Measurements from ENCODE around the gene ATP11A. TPM values are rescaled to one million over a fixed set of nuclear protein-coding genes. Genes with fewer than 3 reads are reported as not detected.

ATP11A gene
- total RNA-seq, 1 donor from 2014 or later = 211 TPM

DNA sequence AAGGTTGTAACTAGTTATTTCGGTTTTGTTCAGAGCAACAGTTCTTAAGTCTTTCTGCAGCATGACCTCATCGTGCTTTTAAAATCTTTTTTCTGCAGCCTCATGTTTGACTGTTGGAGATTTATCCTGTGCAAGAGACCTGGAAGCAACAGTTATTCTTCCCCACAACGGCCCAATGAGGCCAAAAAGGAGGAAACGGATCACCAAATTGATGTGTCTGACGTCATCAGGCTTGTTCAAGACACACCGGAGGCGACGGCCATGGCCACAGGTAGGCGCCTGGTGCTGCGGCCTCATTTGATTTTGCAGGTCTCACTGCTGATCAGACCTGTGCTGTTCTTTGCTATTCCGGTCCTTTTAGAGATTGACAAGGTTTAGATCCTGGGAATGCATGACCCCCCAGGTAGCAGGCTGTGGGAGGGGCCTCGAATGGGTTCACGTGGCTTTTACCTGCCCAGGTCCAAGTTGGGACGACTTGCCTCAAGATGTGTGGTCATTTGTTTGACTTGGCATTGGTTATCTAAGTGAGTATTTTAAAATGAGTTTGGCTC is 212.3 kb downstream of the ATP11A start:
- peaks cover 3% of the 10 kb centered on the region for H3K9me3 Mint-ChIP-seq (ENCODE audit: unreplicated experiment)
- no peak overlapping the region for H3K4me3 Mint-ChIP-seq (ENCODE audit: unreplicated experiment)
- H3K27ac Mint-ChIP-seq (ENCODE audit: unreplicated experiment) = no peak overlapping the region
- peaks cover 32% of the 10 kb centered on the region for H3K36me3 Mint-ChIP-seq (ENCODE audit: low read depth, unreplicated experiment)
- TF ChIP-seq CTCF (IDR thresholded peaks at IDR 0.05; ENCODE audit: unreplicated experiment) = no peak
- H3K4me1 Mint-ChIP-seq (ENCODE audit: unreplicated experiment) = no peaks in the 10 kb centered on the region
- no peaks in the 10 kb centered on the region for H3K27me3 Mint-ChIP-seq (ENCODE audit: unreplicated experiment)
- DNase-seq (ENCODE audit: low spot score) = no peak

GRCh38 chr13:112902669-112903068 is 212.8 kb downstream of the ATP11A start:
- no peak overlapping the region for H3K4me3 Mint-ChIP-seq (ENCODE audit: unreplicated experiment)
- DNase-seq (ENCODE audit: low spot score) = no peak
- no peak for TF ChIP-seq CTCF (IDR thresholded peaks at IDR 0.05; ENCODE audit: unreplicated experiment)
- peaks cover 3% of the 10 kb centered on the region for H3K9me3 Mint-ChIP-seq (ENCODE audit: unreplicated experiment)
- H3K36me3 Mint-ChIP-seq (ENCODE audit: low read depth, unreplicated experiment) = peaks cover 37% of the 10 kb centered on the region
- H3K4me1 Mint-ChIP-seq (ENCODE audit: unreplicated experiment) = no peaks in the 10 kb centered on the region
- no peak overlapping the region for H3K27ac Mint-ChIP-seq (ENCODE audit: unreplicated experiment)
- peaks cover 3% of the 10 kb centered on the region for H3K27me3 Mint-ChIP-seq (ENCODE audit: unreplicated experiment)

- Mint-ChIP-seq H3K27ac (ENCODE audit: unreplicated experiment) (no peak overlapping the region), H3K4me3 (ENCODE audit: unreplicated experiment) (no peak overlapping the region), H3K4me1 (ENCODE audit: unreplicated experiment) (no peaks in the 10 kb centered on the region), H3K36me3 (ENCODE audit: low read depth, unreplicated experiment) (peaks cover 37% of the 10 kb centered on the region), H3K27me3 (ENCODE audit: unreplicated experiment) (peaks cover 3% of the 10 kb centered on the region), H3K9me3 (ENCODE audit: unreplicated experiment) (peaks cover 3% of the 10 kb centered on the region)
- no peak for TF ChIP-seq CTCF (IDR thresholded peaks at IDR 0.05; ENCODE audit: unreplicated experiment)
- no peak for DNase-seq (ENCODE audit: low spot score)
Observed at GRCh38 chr13:112903071-112903577, 213.3 kb downstream of the ATP11A start.

DNA sequence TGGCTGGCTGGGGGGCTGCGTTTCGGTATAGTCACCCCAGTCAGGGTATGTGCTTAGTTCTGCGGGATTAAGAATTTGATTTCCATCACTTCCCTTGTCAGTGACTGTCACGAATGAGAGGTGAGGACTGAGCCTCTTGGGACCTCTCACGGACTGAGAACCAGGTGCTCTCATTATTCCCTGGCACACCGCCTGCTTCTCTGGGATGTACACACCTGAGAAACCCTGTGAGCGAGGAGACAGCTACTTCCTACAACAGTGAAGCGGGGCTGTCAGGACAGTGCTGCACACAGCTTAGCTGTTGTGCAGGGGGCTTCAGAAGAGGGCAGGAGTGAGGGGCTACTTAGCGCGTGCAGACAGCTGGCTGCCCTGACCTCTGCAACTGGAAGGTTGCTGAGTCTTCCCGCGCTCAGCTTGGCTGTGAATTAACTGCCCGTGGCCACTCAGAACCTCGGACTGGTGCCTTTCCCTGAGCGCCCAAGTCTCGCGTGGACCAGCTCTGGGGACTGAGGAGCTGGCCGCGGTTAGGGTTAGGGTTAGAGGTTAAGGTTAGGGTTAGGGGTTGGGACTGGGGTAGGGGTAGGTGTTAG is 213.9 kb downstream of the ATP11A start:
- Mint-ChIP-seq H3K9me3 (ENCODE audit: unreplicated experiment) (peaks cover 3% of the 10 kb centered on the region), H3K36me3 (ENCODE audit: low read depth, unreplicated experiment) (peaks cover 37% of the 10 kb centered on the region), H3K27me3 (ENCODE audit: unreplicated experiment) (peaks cover 3% of the 10 kb centered on the region), H3K4me1 (ENCODE audit: unreplicated experiment) (no peaks in the 10 kb centered on the region), H3K4me3 (ENCODE audit: unreplicated experiment) (no peak overlapping the region), H3K27ac (ENCODE audit: unreplicated experiment) (no peak overlapping the region)
- no peak for DNase-seq (ENCODE audit: low spot score)
- no peak for TF ChIP-seq CTCF (IDR thresholded peaks at IDR 0.05; ENCODE audit: unreplicated experiment)

- no peak overlapping the region for H3K27ac Mint-ChIP-seq (ENCODE audit: unreplicated experiment)
- H3K27me3 Mint-ChIP-seq (ENCODE audit: unreplicated experiment) = peaks cover 3% of the 10 kb centered on the region
- no peak overlapping the region for H3K4me3 Mint-ChIP-seq (ENCODE audit: unreplicated experiment)
- no peak for TF ChIP-seq CTCF (IDR thresholded peaks at IDR 0.05; ENCODE audit: unreplicated experiment)
- no peak for DNase-seq (ENCODE audit: low spot score)
- peaks cover 3% of the 10 kb centered on the region for H3K9me3 Mint-ChIP-seq (ENCODE audit: unreplicated experiment)
- peaks cover 37% of the 10 kb centered on the region for H3K36me3 Mint-ChIP-seq (ENCODE audit: low read depth, unreplicated experiment)
- no peaks in the 10 kb centered on the region for H3K4me1 Mint-ChIP-seq (ENCODE audit: unreplicated experiment)
Observed at GRCh38 chr13:112904436-112904960, 214.7 kb downstream of the ATP11A start.

All from endothelial cell (in vitro differentiated cells).